ENCODE data around the gene PCDH20. TPM values are rescaled to one million over a fixed set of nuclear protein-coding genes. Genes with fewer than 3 reads are reported as not detected.

PCDH20 gene
- total and polyA plus RNA-seq, 10 of the 15 experiments (the other 5 are each of a cell fraction or from before 2014, with no cell fraction given): 0.03 TPM; not detected in 9

DNA sequence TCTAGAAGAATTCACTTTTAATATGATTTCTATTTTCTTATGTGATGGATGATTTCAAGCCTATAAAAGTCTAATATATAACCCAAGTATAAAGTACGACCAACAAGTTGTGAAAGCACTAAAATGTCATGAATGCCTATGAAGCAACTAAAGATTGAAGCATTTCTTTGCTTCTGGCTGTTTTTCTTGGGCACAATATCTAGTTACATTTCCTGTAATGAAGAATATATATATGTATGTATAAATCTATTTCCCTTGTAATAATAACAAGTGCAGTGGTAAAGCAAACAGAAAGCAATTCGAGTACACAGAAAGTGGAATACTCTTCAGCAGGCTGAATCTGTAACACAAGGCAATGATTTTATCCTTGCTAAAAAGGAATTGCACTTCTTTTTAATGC lies 5.4 kb downstream of the PCDH20 start:
- Histone ChIP-seq H3K79me2 (ENCODE audit: control insufficient read depth, insufficient read depth, low read length) (no peaks in the 10 kb centered on the region), H3K36me3 (ENCODE audit: control insufficient read depth in 2 of 2, insufficient read depth in 2 of 2, low read length in 1 of 2) (no peaks in the 10 kb centered on the region), H3K27ac (ENCODE audit: control insufficient read depth, insufficient read depth) (no peak overlapping the region), H3K4me2 (ENCODE audit: control insufficient read depth, insufficient read depth) (no peak overlapping the region), H3K4me3 (no peak overlapping the region), H2AFZ (ENCODE audit: control insufficient read depth, low read depth, low read length) (no peak overlapping the region), H3K27me3 (replicated peaks in 1 of 2; ENCODE audit: control insufficient read depth in 2 of 2, insufficient read depth in 2 of 2, low read length in 1 of 2) (peaks cover 0 to 4% of the 10 kb centered on the region in 2 experiments; a peak in 1 of 4 replicates), H4K20me1 (ENCODE audit: control insufficient read depth, insufficient read depth) (no peaks in the 10 kb centered on the region), H3K9me3 (replicated peaks; ENCODE audit: control insufficient read depth, insufficient read depth, low read length) (no peaks in the 10 kb centered on the region), H3K4me1 (ENCODE audit: control insufficient read depth, insufficient read depth, low read length) (no peaks in the 10 kb centered on the region), H3K9ac (ENCODE audit: control insufficient read depth, insufficient read depth, low read length) (no peak overlapping the region)
- FAIRE-seq: no peak
- SMC1A ChIA-PET (ENCODE audit: uncharacterized antibody, unreplicated experiment): interaction anchor here (0.9 to 4.1 kb wide), 6 partner anchors 20 to 890 kb away, joined by 3 to 21 read pairs (median 4); no protein-coding TSS in a partner anchor
- no peak for DNase-seq (ENCODE audit: low read depth, low spot score)
- no TSS peak for BruUV-seq (replicated peaks)
- intact Hi-C loops (cut with micrococcal nuclease; ENCODE audit: unreplicated experiment) (loop anchor here (1.0 to 10.0 kb wide), 3 partner anchors 124 to 935 kb away; no protein-coding TSS in a partner anchor), in situ Hi-C loops (cut with MboI) (loop anchor here (10.0 to 25.0 kb wide), 2 partner anchors 785 to 948 kb away; no protein-coding TSS in a partner anchor)
- POLR2A ChIA-PET: no interaction called here
- WGBS (ENCODE audit: insufficient coverage, insufficient replicate concordance, low lambda C conversion rate, missing lambda C conversion rate): 0% methylated on average over 2 of the region's 2 CpGs
- CTCF ChIA-PET: interaction anchor here (0.6 to 2.4 kb wide), 12 partner anchors 12 to 961 kb away, joined by 3 to 14 read pairs (median 4); no protein-coding TSS in a partner anchor
- ATAC-seq: no peak
- RAD21 ChIA-PET (ENCODE audit: unreplicated experiment): interaction anchor here (0.6 to 1.4 kb wide), 5 partner anchors 94 to 783 kb away, joined by 3 to 5 read pairs (median 4); no protein-coding TSS in a partner anchor
- TF ChIP-seq, protein P1, sequence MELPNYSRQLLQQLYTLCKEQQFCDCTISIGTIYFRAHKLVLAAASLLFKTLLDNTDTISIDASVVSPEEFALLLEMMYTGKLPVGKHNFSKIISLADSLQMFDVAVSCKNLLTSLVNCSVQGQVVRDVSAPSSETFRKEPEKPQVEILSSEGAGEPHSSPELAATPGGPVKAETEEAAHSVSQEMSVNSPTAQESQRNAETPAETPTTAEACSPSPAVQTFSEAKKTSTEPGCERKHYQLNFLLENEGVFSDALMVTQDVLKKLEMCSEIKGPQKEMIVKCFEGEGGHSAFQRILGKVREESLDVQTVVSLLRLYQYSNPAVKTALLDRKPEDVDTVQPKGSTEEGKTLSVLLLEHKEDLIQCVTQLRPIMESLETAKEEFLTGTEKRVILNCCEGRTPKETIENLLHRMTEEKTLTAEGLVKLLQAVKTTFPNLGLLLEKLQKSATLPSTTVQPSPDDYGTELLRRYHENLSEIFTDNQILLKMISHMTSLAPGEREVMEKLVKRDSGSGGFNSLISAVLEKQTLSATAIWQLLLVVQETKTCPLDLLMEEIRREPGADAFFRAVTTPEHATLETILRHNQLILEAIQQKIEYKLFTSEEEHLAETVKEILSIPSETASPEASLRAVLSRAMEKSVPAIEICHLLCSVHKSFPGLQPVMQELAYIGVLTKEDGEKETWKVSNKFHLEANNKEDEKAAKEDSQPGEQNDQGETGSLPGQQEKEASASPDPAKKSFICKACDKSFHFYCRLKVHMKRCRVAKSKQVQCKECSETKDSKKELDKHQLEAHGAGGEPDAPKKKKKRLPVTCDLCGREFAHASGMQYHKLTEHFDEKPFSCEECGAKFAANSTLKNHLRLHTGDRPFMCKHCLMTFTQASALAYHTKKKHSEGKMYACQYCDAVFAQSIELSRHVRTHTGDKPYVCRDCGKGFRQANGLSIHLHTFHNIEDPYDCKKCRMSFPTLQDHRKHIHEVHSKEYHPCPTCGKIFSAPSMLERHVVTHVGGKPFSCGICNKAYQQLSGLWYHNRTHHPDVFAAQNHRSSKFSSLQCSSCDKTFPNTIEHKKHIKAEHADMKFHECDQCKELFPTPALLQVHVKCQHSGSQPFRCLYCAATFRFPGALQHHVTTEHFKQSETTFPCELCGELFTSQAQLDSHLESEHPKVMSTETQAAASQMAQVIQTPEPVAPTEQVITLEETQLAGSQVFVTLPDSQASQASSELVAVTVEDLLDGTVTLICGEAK (IDR thresholded peaks at IDR 0.05; ENCODE audit: borderline replicate concordance): no peak
- no peak for TF ChIP-seq RFX5 (IDR thresholded peaks at IDR 0.05; ENCODE audit: low read depth, low read length)
- no peak for TF ChIP-seq SPI1 (IDR thresholded peaks at IDR 0.05; ENCODE audit: borderline replicate concordance, insufficient read depth, low read depth, low read length)
- TF ChIP-seq, protein P2, sequence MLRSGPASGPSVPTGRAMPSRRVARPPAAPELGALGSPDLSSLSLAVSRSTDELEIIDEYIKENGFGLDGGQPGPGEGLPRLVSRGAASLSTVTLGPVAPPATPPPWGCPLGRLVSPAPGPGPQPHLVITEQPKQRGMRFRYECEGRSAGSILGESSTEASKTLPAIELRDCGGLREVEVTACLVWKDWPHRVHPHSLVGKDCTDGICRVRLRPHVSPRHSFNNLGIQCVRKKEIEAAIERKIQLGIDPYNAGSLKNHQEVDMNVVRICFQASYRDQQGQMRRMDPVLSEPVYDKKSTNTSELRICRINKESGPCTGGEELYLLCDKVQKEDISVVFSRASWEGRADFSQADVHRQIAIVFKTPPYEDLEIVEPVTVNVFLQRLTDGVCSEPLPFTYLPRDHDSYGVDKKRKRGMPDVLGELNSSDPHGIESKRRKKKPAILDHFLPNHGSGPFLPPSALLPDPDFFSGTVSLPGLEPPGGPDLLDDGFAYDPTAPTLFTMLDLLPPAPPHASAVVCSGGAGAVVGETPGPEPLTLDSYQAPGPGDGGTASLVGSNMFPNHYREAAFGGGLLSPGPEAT (IDR thresholded peaks at IDR 0.05; ENCODE audit: low read depth): no peak
- TF ChIP-seq NFYB (IDR thresholded peaks at IDR 0.05; ENCODE audit: insufficient read depth, low read depth, low read length): no peak
- TF ChIP-seq, protein P3, sequence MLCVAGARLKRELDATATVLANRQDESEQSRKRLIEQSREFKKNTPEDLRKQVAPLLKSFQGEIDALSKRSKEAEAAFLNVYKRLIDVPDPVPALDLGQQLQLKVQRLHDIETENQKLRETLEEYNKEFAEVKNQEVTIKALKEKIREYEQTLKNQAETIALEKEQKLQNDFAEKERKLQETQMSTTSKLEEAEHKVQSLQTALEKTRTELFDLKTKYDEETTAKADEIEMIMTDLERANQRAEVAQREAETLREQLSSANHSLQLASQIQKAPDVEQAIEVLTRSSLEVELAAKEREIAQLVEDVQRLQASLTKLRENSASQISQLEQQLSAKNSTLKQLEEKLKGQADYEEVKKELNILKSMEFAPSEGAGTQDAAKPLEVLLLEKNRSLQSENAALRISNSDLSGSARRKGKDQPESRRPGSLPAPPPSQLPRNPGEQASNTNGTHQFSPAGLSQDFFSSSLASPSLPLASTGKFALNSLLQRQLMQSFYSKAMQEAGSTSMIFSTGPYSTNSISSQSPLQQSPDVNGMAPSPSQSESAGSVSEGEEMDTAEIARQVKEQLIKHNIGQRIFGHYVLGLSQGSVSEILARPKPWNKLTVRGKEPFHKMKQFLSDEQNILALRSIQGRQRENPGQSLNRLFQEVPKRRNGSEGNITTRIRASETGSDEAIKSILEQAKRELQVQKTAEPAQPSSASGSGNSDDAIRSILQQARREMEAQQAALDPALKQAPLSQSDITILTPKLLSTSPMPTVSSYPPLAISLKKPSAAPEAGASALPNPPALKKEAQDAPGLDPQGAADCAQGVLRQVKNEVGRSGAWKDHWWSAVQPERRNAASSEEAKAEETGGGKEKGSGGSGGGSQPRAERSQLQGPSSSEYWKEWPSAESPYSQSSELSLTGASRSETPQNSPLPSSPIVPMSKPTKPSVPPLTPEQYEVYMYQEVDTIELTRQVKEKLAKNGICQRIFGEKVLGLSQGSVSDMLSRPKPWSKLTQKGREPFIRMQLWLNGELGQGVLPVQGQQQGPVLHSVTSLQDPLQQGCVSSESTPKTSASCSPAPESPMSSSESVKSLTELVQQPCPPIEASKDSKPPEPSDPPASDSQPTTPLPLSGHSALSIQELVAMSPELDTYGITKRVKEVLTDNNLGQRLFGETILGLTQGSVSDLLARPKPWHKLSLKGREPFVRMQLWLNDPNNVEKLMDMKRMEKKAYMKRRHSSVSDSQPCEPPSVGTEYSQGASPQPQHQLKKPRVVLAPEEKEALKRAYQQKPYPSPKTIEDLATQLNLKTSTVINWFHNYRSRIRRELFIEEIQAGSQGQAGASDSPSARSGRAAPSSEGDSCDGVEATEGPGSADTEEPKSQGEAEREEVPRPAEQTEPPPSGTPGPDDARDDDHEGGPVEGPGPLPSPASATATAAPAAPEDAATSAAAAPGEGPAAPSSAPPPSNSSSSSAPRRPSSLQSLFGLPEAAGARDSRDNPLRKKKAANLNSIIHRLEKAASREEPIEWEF (IDR thresholded peaks at IDR 0.05; ENCODE audit: insufficient replicate concordance, low read depth, low read length): no peak
- TF ChIP-seq CREM (IDR thresholded peaks at IDR 0.05; ENCODE audit: low read depth): no peak
- TF ChIP-seq, protein P4, sequence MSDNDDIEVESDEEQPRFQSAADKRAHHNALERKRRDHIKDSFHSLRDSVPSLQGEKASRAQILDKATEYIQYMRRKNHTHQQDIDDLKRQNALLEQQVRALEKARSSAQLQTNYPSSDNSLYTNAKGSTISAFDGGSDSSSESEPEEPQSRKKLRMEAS (IDR thresholded peaks at IDR 0.05; ENCODE audit: low read depth, low read length): no peak
- no peak for TF ChIP-seq IKZF2 (IDR thresholded peaks at IDR 0.05)
- no peak for TF ChIP-seq TAF1 (IDR thresholded peaks at IDR 0.05; ENCODE audit: borderline replicate concordance, low read depth, low read length)
- TF ChIP-seq SRF (IDR thresholded peaks at IDR 0.05; ENCODE audit: low read depth in 2 of 2, low read length in 2 of 2): no peak
